ENCODE results near the gene DUXB.

Gene DUXB, protein sequence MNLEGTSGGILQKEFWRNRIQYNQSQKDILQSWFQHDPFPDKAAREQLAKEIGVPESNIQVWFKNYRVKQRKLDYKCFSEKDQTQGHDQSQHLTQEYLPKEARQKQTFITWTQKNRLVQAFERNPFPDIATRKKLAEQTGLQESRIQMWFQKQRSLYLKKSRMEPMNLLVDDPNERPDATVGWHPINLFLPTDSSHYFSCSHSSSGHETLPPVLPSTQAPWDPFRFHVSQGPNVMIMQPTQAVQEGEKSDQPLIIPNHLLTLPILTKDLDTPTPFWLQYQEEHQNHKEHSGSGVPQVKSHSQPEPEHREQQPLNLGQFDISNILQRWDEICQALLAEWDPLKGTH

DNA sequence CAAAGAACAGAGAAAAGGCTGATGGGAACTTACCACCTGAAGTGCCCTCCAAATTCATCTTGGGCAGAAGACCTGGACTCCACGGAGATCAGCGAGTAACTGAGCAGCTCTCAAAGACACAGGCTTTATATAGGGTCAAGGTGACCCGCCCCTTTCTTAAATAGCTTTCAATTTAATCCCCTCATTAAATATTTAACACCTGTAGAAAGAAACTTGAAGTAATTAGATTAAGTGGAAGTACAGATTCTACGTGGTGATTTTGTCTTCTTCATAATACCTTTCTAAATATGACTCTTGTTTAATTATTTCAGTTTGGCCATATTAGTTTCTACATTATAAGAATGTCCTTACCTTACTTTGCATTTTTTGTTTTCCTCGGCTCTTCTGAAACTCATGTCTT, at the start of gene DUXB:
DUXB (minus strand) TSS at position 101 of the 400 bp plus-strand sequence; CDS start at position 58, 43 bp downstream.
- DNase-seq = no peak

DNA sequence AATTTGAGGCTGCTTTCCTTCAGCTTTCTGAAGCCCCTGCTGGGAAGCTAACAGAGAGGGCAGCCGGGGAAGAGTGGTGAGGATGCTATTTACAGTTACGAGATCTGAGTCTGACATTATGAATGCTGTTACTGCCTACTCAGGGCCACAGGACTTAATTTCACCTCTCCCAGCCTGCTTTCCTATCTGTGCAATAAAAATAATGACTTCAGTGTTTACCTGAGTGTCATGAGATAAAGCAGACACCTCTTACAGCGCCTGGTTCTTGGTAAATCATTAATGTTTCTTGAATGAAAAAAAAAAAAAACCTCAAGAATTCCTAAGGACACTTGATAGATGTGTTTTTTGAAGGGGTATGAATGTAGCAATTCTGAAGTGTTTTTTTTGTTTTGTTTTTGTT, 49.3 kb upstream of the DUXB start:
- DNase-seq = no peak

DNA sequence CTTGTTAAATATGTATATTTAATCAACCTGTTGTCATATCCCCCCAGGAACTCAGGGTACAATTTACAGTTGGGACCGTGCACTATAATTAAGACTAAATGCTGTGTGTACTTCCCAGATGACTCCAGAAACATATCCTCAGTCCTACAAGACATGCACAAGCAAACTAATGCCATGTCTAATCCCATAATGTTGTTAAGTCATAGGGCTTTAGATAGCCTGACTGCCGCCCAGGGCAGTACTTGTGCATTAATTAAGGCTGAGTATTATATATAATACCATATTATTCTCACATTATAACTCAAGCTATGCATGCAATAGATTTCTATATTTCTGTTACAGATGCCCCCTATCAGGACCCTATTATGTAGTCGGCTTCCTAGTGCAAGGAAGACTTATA, 45.1 kb upstream of the DUXB start:
- DNase-seq = no peak

DNA sequence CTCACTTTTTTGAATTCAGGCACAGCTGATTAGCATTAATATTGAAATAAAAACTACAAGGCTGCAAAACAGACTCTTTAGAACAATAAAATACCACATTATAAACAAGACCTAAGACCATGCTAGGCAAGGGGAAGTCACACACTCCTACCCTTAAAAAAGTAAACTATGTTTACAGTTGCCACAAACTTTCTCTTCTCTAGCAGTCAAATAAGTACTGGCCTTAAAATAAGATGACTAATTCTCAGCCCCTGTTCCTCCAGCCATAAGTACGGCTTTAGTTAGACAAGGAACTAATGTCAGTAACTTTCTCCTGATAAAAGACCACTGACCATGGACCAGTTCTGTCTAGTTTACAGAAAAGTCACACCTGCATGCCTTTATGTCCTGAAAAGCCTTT, 44.6 kb upstream of the DUXB start:
- no peak for DNase-seq

DNA sequence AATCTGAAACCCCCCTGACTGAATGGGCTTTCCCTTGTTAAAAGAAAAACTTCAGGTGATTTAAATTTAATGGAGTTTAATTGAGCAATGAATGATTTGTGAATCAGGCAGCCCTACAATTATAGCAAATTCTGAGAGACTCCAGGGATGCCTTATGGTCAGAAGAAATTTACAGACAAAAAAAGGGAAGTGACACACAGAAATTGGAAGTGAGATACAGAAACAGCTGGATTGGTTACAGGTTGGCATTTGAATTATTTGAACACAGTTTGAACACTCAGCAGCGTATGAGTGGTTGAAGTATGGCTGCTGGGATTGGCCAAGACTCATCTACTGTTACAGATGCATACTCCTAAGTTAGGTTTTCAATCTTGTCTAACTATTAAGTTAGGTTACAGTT, 44.0 kb upstream of the DUXB start:
- DNase-seq = no peak

DNA sequence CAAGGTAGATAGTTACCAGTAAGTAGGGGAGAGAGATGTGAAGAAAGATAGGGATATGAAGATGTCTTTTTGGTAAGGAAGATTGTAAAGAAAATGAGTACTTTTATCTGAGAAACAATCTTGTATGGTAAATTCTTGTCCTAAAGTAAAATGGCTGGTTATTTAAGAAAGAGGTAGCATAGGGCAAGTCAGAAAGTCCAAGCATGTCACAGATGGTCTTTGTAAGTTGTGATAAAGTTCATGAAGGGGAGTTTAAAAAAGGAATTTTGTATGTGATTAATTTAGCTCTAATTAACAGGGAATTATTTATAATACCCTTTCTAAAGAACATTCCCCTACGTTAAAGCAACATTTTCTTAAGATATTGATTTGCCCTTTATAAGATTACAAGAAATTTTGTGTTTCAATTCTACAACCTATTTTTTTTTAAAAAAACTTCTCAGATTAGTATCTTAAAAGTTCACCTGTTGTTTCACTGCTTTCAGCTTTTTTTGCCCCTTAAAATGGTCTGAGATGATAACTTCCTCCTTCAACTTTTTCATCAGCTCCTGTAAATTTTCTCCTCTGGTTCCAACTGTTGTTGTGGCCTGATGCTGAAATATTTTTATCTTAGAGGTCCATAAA, 41.3 kb upstream of the DUXB start:
- no peak for DNase-seq

DNA sequence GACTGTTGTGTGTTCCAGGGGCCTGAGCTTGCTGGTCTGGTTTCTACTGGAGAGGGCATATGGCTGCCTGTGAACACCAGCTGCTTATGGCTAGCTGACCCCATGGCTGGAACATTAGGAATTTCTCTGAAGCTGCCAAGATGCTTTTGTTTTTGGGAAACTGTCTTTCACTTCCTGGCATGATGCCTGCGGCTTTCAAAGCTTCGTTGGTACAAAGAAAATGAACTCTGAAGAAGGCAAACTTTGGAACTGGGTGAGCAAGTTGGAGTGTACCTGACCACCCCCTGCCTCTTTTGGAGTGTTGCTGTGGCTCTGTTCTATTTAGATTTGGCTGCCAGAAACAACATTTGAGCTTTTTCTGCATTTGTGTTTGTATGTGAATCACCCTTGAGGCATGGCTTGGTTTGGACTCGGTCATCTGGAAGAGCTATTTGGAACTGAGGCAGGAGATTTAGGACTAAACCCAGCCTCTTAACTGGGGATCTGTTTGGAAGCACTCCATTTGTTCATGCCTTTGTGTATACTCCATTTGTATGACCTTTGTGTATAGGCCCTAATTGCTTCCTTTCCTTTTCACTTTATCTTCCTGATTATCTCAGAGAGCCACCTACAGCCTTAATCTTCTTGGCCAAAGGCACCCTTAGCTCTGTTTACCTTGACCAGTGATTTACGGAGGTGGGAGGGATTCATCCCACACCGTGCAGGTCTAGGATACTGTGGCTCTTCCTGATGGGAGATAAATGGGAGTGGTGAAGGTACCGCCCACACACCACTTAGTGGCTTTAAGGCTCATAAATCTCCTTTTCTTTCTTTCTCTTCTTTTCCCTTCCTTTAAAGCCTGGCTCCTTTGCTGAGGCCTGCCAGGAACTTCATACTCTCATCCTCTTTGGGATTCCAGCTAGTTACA, 32.3 kb upstream of the DUXB start:
- no peak for DNase-seq

DNA sequence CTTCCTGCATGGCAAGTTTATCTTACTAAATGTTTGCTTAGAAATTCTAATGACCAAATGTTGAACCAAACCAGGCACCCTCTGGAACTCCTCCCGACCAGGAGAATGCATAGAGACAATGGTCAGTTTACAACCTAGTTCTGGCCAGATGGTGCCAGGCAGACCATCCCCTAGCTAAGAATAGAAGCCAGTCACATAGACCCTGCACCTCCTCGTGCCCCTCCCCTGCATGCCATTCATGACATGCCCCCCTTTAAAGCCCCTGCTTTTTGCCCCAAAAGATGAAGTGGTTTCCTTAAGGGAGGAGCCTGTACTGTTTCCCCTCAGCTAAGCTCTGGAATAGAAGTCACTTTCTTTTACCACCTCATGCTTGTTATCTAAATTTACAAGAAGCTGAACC, 31.6 kb upstream of the DUXB start:
- DNase-seq = no peak

DNA sequence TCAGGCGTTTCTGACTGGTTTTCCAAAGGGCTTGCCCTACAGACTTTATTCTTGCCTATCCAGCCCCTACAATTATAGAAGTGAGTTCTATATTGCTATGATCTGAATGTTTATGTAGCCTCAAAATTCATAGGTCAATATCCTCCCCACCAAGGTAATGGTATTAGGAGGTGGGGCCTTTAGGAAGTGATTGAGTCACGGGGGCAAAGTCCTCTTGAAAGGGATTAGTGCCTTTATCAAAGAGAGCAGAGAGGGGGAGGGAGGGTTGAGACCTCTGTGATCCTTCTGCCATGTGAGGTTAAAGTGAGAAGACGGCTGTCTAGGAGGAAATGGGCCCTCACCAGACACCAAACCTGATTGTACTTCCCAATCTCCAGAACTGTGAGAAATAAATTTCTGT, 26.0 kb upstream of the DUXB start:
- DNase-seq = no peak

DNA sequence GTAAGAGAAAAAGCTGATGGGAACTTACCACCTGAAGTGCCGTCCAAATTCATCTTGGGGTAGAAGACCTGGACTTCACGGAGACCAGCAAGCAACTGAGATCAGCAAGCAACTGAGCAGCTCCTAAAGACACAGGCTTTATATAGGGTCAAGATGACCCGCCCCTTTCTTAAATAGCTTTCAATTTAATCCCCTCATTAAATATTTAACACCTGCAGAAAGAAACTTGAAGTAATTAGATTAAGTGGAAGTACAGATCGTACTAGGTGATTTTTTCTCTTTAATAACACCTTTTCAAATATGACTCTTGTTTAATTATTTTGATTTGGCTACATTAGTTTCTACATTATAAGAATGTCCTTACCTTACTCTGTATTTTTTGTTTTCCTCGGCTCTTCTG, 25.1 kb upstream of the DUXB start, which contains the start of gene CPHXL:
CPHXL (minus strand) TSS at position 101 of the 400 bp plus-strand sequence; CDS start at position 53, 48 bp downstream.
- DNase-seq = no peak

DNA sequence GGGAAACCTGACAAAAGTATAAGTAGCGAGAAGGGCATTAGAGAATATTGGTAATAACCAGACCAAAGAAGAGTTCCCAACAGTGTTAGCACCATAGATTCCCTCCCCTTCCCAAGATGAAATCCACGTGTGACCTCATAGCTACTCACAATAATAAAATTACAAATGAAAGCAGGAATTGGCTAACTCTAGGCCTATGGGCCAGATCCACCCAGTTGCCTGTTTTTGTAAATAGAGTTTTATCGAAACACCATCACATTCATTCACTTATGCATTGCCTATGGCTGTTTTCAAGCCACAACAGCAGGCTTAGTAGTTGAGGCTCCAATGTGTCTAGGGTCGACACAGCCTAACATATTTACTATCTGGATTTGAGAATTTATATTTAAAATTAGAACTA, 17.2 kb upstream of the DUXB start:
- no peak for DNase-seq

DNA sequence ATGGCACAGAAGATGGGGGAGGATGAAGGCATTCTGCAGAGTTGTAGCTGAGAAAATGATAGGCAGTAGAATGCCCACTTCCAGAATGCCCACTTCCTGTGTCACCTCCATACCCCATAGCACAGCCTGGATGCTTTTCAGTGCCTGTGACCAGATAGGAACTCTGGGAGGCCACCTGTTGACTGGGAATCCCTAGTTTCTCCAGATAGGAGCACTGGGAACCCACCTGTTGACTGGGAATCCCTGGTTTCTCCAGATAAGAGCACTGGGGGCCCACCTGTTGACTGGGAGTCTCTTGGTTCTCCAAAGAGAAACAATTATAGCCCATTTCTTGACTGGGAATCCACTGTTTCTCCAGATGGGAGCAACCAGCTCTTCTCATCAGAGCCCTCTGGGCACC, 13.4 kb upstream of the DUXB start:
- DNase-seq = no peak

DNA sequence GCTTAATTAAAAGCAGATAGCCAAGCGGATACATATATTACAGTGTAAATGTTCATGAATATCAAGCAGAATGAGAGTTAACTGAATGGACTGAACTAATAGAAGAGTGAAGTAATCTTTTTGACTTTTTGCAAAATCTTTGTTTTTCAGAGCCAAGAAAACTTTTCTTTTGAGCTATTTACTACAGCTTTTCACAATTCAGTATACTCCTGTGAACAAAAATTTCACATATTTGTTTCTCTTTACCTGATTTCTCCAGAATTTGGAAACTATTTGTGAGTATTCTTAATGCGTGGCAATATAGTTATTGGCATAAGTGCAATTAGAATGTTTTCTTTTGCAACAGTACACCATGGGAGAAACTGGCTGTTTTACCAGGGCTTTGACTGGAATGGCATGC, 9.1 kb upstream of the DUXB start:
- DNase-seq = no peak

DNA sequence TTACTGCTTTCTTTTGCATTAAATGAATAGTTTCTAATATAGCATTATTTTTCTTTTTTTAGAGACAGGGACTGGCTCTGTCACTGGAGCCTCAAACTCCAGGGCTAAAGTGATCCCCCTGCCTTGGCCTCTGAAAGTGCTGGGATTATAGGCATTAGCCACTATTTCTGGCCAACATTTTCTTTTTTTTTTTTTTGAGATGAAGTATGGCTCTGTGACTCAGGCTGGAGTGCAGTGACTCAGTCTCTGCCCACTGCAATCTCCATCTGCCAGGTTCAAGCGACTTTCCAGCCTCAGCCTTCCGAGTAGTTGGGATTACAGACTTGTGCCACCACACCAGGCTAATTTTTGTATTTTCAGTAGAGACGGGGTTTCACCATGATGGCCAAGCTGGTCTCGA, 2.0 kb upstream of the DUXB start:
- DNase-seq = no peak

DNA sequence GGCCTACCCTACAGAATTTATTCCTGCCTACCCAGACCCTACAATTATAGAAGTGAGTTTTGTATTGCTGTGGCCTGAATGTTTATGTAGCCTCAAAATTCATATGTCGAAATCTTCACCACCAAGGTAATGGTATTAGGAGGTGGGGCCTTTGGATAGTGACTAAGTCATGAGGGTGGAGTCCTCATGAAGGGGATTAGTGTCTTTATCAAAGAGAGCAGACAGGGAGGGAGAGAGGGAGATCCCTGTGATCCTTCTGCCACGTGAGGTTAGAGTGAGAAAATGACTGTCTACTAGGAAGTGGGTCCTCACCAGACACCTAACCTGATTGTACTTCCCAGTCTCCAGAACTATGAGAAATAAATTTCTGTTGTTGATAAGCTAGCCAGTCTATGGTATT, 981 bp upstream of the DUXB start:
- DNase-seq = no peak

DNA sequence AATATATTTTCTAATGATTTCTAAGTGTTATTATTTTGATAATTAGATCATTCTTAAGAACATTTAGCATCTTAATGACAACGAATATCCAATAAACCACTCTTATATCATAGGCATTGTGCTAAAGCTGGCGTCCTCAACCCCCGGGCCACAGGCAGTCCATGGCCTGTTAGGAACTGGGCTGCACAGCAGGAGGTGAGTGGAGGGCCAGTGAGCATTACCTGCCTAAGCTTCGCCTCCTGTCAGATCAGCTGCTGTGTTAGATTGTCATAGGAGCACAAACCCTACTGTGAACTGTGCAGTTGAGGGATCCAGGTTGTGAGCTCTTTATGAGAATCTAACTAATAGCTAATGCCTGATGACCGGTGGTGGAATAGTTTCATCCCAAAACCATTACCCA, 3.7 kb downstream of the DUXB start:
- no peak for DNase-seq

DNA sequence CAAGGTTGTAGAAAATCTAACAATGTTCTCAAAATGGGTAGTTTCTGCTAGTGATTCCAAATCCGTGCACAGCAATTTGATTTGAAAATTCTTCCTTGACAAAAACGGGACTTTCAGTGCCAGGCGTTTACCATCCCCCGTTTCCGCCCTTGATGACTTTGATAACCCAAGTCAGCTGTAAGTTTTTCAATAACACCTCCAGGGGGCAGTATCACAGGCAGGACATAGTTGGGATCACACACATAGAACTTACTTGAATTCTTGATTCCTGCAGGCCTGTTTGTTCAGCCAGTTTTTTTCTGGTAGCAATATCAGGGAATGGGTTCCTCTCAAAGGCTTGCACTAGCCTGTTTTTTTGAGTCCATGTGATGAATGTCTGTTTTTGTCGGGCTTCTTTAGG, 5.6 kb downstream of the DUXB start:
- no peak for DNase-seq

DNA sequence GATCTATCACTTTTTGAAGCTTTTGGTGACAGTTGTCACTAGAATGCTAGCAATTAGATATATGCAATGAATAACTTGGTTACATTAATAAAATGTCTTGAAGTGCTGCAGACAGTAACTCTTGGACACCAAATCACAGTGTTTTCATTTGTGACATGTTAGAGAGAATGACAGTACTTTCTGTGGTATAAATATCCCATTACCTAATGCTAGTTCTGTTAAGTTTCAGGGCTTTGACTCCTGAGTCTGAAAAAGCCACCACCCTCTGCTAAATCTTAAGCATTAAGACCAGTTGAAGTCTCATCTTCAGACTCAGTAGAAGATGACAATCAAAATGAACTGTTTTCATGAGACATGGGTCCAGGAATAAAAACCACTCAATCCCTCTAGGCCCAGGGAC, 13.9 kb downstream of the DUXB start:
- no peak for DNase-seq

DNA sequence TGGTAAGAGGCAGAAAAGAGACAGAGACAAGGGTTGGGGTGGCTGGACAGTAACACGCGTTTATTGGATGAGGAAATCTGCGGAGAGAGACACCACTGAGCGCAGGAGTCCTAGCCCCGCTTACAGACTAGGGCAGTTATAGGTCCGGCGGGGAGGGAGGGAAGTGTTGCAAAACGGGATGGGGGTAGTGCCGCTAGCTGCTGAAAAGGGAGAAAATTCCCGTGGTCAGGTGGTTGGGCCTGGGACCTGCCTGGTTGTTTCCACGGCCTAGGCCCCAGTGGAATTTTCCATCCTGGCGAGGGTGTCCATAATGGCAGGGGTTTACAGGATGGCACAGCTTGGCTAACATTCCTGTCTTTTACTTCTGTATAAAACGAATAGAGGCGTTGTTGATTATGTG, 19.0 kb downstream of the DUXB start:
- no peak for DNase-seq

DNA sequence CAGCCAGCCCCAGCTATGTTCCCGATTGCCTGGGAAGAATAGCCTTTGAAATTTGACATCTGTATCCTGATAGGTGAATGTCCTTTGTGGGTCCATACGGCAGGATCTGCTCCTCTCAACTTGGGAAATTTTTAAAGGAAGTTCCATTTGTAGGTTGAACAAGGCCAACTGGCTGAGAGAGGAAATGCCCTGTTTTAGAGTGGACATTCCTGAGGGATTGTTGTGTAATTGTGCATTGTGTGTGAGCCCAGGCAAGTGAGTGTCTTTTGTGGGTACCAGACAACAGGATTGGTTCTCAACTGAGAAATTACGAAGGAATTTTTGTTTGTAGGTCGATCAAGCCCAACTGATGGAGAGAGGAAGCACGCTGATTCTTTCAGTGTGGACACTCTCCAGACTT, 21.9 kb downstream of the DUXB start:
- no peak for DNase-seq

DNA sequence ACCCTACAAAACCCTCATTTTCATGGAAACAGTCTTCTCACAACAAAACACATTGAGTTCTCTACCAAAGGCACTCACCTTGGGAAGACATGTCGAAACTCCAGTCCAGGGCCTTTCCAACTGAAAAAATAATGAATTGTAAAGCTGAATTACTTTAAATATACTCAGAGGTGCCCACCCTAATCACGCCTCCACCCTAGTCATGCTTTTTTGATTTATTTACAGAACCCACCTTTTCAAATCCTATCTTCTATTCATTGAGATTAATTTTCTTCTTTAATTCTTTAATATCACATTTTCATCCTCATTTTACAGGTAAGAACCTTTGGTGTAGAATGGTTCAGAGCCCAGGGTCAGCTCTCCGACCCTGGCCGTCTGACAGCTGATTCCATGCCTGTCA, 24.4 kb downstream of the DUXB start, which contains the start of gene CPHXL2:
CPHXL2 (minus strand) TSS at position 101 of the 400 bp plus-strand sequence; CDS start at position 91, 10 bp downstream.
- DNase-seq = no peak

DNA sequence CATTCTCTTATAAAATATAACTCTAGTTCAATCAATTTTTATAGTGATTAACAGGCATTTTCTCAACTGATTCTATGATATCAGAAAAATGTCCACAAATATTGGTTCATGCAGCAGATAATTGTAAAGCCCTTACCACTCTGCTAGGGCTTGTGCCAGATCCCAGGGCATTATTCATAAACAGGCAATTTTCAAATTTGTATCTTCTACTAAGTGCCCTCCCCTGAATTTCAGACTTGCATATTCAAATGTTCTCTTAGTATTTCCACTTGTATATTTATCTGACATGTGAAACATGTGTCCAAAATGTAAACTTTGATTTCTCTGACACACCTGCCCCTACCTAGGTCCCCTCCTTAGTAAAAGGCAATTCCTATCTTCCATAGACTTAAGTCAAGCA, 33.8 kb downstream of the DUXB start:
- no peak for DNase-seq

DNA sequence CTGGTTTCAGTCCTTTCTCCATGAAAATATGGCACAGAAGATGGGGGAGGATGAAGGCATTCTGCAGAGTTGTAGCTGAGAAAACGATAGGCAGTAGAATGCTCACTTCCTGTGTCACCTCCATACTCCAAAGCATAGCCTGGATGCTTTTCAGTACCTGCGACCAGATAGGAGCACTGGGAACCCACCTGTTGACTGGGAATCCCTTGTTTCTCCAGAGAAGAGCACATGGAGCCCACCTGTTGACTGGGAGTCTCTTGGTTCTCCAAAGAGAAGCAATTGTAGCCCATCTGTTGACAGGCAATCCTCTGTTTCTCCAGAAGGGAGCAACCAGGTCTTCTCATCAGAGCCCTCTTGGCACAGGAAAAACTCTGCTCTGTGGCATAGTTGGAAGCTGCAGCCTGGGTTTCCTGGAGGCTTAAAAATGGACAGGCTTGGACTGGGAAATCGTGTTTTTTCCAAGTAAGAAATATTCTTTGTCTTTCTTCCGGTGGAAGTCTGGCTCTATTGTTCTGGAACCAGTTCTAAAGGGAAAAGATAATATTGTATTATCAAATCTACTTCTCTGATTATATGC, 40.4 kb downstream of the DUXB start:
- no peak for DNase-seq

Measured in stimulated activated naive CD4-positive, alpha-beta T cell (primary cell).